Skeletal muscle tissue (tissue), 4 donors: ENCODE results near the gene CAPN14. TPM values are rescaled to one million over a fixed set of nuclear protein-coding genes. Genes with fewer than 3 reads are reported as not detected.

Experiments used
- H3K27ac ChIP-seq: one replicate; pipeline ENCODE4 v1.7.0; 2013; ENCODE audit warnings: mild to moderate bottlenecking, low read depth, low read length, inconsistent platforms
- H3K27me3 ChIP-seq, 3 donors: one replicate each; pipeline ENCODE4 v1.7.0; 2013; ENCODE audit warnings: low read length in 3 of 3; ENCODE audit not compliant: control insufficient read depth in 3 of 3, insufficient read depth in 3 of 3
- H3K36me3 ChIP-seq, 3 donors: one replicate each; pipeline ENCODE4 v1.7.0; 2013; ENCODE audit warnings: low read length in 3 of 3; ENCODE audit not compliant: control insufficient read depth in 3 of 3, insufficient read depth in 3 of 3
- H3K4me1 ChIP-seq, 3 donors: one replicate each; pipeline ENCODE4 v1.7.0; 2013; ENCODE audit warnings: low read length in 3 of 3, mild to moderate bottlenecking in 3 of 3; ENCODE audit not compliant: control insufficient read depth in 3 of 3, insufficient read depth in 3 of 3
- H3K4me3 ChIP-seq, 3 donors: one replicate each; pipeline ENCODE4 v1.7.0; 2013; ENCODE audit warnings: low read length in 3 of 3
- H3K9ac ChIP-seq, 3 donors: one replicate each; pipeline ENCODE4 v1.7.0; 2013; ENCODE audit warnings: low read length in 3 of 3, mild to moderate bottlenecking in 3 of 3, moderate library complexity in 2 of 3, low read depth in 1 of 3
- H3K9me3 ChIP-seq, 3 donors: one replicate each; pipeline ENCODE4 v1.7.0; 2013; ENCODE audit warnings: low read length in 3 of 3; ENCODE audit not compliant: control insufficient read depth in 3 of 3
- total RNA-seq: library from RNA; depleted of rRNA; stranded (reverse); fragments of >200 nt; gene quantifications from one replicate; pipeline ENCODE4 v1.2.3, GENCODE V29; 2014
- donor health status: Osteomylitis.

CAPN14 gene
- total RNA-seq, 1 donor from 2014 or later, result not detected

- no peak overlapping the region for H3K27ac ChIP-seq
- no peak overlapping the region for H3K4me3 ChIP-seq
- no peaks in the 10 kb centered on the region for H3K9me3 ChIP-seq
- H3K4me1 ChIP-seq, result no peaks in the 10 kb centered on the region
- no peaks in the 10 kb centered on the region for H3K27me3 ChIP-seq
- no peaks in the 10 kb centered on the region for H3K36me3 ChIP-seq
- no peak overlapping the region for H3K9ac ChIP-seq
These were observed 18.1 kb downstream of the CAPN14 start for GRCh38 chr2:31199206-31199605.

GRCh38 chr2:31197669-31198068 lies 19.6 kb downstream of the CAPN14 start:
- Histone ChIP-seq H3K9me3 (no peaks in the 10 kb centered on the region), H3K27me3 (no peaks in the 10 kb centered on the region), H3K27ac (no peak overlapping the region), H3K9ac (no peak overlapping the region), H3K4me1 (no peaks in the 10 kb centered on the region), H3K4me3 (no peak overlapping the region), H3K36me3 (no peaks in the 10 kb centered on the region)

GRCh38 chr2:31197166-31197565 lies 20.1 kb downstream of the CAPN14 start:
- no peaks in the 10 kb centered on the region for H3K9me3 ChIP-seq
- no peaks in the 10 kb centered on the region for H3K4me1 ChIP-seq
- H3K27ac ChIP-seq, result no peak overlapping the region
- no peaks in the 10 kb centered on the region for H3K36me3 ChIP-seq
- no peak overlapping the region for H3K9ac ChIP-seq
- no peak overlapping the region for H3K4me3 ChIP-seq
- H3K27me3 ChIP-seq, result no peaks in the 10 kb centered on the region

- Histone ChIP-seq H3K9ac (no peak overlapping the region), H3K4me3 (no peak overlapping the region), H3K4me1 (no peaks in the 10 kb centered on the region), H3K27ac (no peak overlapping the region), H3K27me3 (no peaks in the 10 kb centered on the region), H3K9me3 (no peaks in the 10 kb centered on the region), H3K36me3 (no peaks in the 10 kb centered on the region)
These were observed 20.7 kb downstream of the CAPN14 start for GRCh38 chr2:31196622-31197021.

- Histone ChIP-seq H3K4me3 (no peak overlapping the region), H3K9me3 (no peaks in the 10 kb centered on the region), H3K36me3 (no peaks in the 10 kb centered on the region)
These were observed 23.5 kb downstream of the CAPN14 start for GRCh38 chr2:31193806-31194205.

GRCh38 chr2:31192851-31193392 lies 24.4 kb downstream of the CAPN14 start:
- H3K9me3 ChIP-seq, result no peaks in the 10 kb centered on the region
- H3K9ac ChIP-seq, result no peak overlapping the region
- H3K36me3 ChIP-seq, result no peaks in the 10 kb centered on the region
- H3K4me3 ChIP-seq, result no peak overlapping the region
- H3K27ac ChIP-seq, result no peak overlapping the region
- H3K27me3 ChIP-seq, result no peaks in the 10 kb centered on the region
- H3K4me1 ChIP-seq, result no peaks in the 10 kb centered on the region

More at GRCh38 chr2:31193806-31194205, 23.5 kb downstream of the CAPN14 start:
- Histone ChIP-seq H3K27ac (no peak overlapping the region), H3K4me1 (no peaks in the 10 kb centered on the region), H3K27me3 (no peaks in the 10 kb centered on the region), H3K9ac (no peak overlapping the region)

- H3K27me3 ChIP-seq, result no peaks in the 10 kb centered on the region
- H3K36me3 ChIP-seq, result no peaks in the 10 kb centered on the region
- H3K9me3 ChIP-seq, result no peaks in the 10 kb centered on the region
- H3K4me1 ChIP-seq, result no peaks in the 10 kb centered on the region
- no peak overlapping the region for H3K4me3 ChIP-seq
- no peak overlapping the region for H3K9ac ChIP-seq
- no peak overlapping the region for H3K27ac ChIP-seq
These were observed 24.9 kb downstream of the CAPN14 start for GRCh38 chr2:31192396-31192795.

GRCh38 chr2:31191931-31192330 lies 25.4 kb downstream of the CAPN14 start:
- no peak overlapping the region for H3K4me3 ChIP-seq
- H3K27me3 ChIP-seq, result no peaks in the 10 kb centered on the region
- no peak overlapping the region for H3K27ac ChIP-seq
- H3K36me3 ChIP-seq, result no peaks in the 10 kb centered on the region
- no peaks in the 10 kb centered on the region for H3K9me3 ChIP-seq
- no peak overlapping the region for H3K9ac ChIP-seq
- no peaks in the 10 kb centered on the region for H3K4me1 ChIP-seq

- H3K27ac ChIP-seq, result no peak overlapping the region
- H3K4me1 ChIP-seq, result no peaks in the 10 kb centered on the region
- no peak overlapping the region for H3K4me3 ChIP-seq
- H3K27me3 ChIP-seq, result no peaks in the 10 kb centered on the region
- H3K36me3 ChIP-seq, result no peaks in the 10 kb centered on the region
- no peak overlapping the region for H3K9ac ChIP-seq
- no peaks in the 10 kb centered on the region for H3K9me3 ChIP-seq
These were observed 27.1 kb downstream of the CAPN14 start for GRCh38 chr2:31190188-31190587.

- H3K36me3 ChIP-seq, result no peaks in the 10 kb centered on the region
- H3K4me1 ChIP-seq, result no peaks in the 10 kb centered on the region
- H3K9ac ChIP-seq, result no peak overlapping the region
- H3K27ac ChIP-seq, result no peak overlapping the region
- no peak overlapping the region for H3K4me3 ChIP-seq
- H3K27me3 ChIP-seq, result no peaks in the 10 kb centered on the region
- H3K9me3 ChIP-seq, result no peaks in the 10 kb centered on the region
These were observed 28.2 kb downstream of the CAPN14 start for GRCh38 chr2:31189141-31189540.

- Histone ChIP-seq H3K27me3 (no peaks in the 10 kb centered on the region), H3K9me3 (no peaks in the 10 kb centered on the region), H3K4me1 (no peaks in the 10 kb centered on the region), H3K27ac (no peak overlapping the region), H3K9ac (no peak overlapping the region), H3K4me3 (no peak overlapping the region), H3K36me3 (no peaks in the 10 kb centered on the region)
These were observed 29.2 kb downstream of the CAPN14 start for GRCh38 chr2:31188131-31188530.
